Activated T-helper 2 cell treated with anti-CD3 and anti-CD28 coated beads, Interferon-gamma antibody, Interleukin-2, Interleukin-4, amounts not matched to agents 10 μg/mL and 5 μg/mL and 100 μg/mL, durations not matched to agents 14 hours and 24 hours and 36 hours (primary cell): Measurements from ENCODE around the gene IFT122. TPM values are rescaled to one million over a fixed set of nuclear protein-coding genes. Genes with fewer than 3 reads are reported as not detected.
"Not testable (repeated sequence)": the region's sequence is repeated elsewhere in the genome, so short reads cannot be mapped to it uniquely, and the experiment has no call there.

Source experiments
- DNase-seq: peaks from one replicate; pipeline ENCODE4 v3.0.0; 2021; ENCODE audit warnings: low spot score
- H3K27ac Mint-ChIP-seq: one replicate; pipeline ENCODE4 v1.8.0; 2021; ENCODE audit warnings: mixed read lengths
- H3K27me3 Mint-ChIP-seq: one replicate; pipeline ENCODE4 v1.8.0; 2021; ENCODE audit warnings: low read depth, mixed read lengths
- H3K36me3 Mint-ChIP-seq: one replicate; pipeline ENCODE4 v1.8.0; 2021; ENCODE audit warnings: low read depth, mixed read lengths
- H3K4me1 Mint-ChIP-seq: one replicate; pipeline ENCODE4 v1.8.0; 2021; ENCODE audit warnings: low read depth, mixed read lengths
- H3K4me3 Mint-ChIP-seq: one replicate; pipeline ENCODE4 v1.8.0; 2021; ENCODE audit warnings: low read depth, mild to moderate bottlenecking, moderate library complexity, mixed read lengths
- H3K9me3 Mint-ChIP-seq: one replicate; pipeline ENCODE4 v1.8.0; 2021; ENCODE audit warnings: mixed read lengths
- intact Hi-C: fragments of 100-400 bp; cut with micrococcal nuclease; formaldehyde crosslinking; loops from one replicate; pipeline ENCODE4 v1.15.1; 2023
- total RNA-seq: library from RNA; stranded (reverse); gene quantifications from 2 replicates; pipeline ENCODE4 v1.2.3, GENCODE V29; 2022

Gene IFT122, protein sequence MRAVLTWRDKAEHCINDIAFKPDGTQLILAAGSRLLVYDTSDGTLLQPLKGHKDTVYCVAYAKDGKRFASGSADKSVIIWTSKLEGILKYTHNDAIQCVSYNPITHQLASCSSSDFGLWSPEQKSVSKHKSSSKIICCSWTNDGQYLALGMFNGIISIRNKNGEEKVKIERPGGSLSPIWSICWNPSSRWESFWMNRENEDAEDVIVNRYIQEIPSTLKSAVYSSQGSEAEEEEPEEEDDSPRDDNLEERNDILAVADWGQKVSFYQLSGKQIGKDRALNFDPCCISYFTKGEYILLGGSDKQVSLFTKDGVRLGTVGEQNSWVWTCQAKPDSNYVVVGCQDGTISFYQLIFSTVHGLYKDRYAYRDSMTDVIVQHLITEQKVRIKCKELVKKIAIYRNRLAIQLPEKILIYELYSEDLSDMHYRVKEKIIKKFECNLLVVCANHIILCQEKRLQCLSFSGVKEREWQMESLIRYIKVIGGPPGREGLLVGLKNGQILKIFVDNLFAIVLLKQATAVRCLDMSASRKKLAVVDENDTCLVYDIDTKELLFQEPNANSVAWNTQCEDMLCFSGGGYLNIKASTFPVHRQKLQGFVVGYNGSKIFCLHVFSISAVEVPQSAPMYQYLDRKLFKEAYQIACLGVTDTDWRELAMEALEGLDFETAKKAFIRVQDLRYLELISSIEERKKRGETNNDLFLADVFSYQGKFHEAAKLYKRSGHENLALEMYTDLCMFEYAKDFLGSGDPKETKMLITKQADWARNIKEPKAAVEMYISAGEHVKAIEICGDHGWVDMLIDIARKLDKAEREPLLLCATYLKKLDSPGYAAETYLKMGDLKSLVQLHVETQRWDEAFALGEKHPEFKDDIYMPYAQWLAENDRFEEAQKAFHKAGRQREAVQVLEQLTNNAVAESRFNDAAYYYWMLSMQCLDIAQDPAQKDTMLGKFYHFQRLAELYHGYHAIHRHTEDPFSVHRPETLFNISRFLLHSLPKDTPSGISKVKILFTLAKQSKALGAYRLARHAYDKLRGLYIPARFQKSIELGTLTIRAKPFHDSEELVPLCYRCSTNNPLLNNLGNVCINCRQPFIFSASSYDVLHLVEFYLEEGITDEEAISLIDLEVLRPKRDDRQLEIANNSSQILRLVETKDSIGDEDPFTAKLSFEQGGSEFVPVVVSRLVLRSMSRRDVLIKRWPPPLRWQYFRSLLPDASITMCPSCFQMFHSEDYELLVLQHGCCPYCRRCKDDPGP
- 15.7 and 17.6 TPM in 2 replicates for total RNA-seq

DNA sequence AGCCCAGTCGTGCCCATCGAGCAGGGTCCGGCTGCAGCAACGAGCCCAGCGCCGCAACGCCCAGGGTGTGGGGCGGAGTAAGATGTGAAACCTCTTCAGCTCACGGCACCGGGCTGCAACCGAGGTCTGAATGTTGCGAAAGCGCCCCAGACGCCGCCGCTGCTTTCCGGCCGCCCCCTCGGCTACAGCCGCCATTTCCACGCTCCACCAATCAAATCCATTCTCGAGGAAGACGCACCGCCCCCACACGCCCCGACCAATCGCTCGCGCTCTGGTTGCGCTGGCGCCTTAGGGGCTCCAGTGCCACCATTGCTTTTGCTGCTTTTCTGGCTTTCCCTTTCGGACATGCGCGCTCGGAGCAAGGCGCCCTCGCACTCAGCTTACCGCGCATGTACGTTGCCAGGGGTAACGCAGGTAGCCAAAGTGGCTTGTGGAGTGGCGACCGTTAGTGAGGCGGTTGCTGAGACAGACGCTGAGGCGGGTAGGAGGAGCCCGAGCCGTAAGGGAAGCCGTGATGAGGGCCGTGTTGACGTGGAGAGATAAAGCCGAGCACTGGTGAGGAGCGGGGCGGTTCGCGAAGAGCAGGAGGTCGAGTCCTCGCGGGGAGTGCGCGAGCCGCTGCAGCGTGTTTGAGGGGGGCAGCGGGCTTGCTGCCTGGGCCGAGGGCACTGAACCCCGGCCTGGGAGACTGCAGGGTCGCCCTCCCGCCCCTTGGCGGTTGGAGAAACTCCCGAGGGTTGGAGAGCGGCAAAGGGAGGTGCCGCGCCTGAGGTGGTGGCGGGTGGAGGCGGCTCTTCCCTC is at the start of gene IFT122, which contains the start of gene MBD4:
Gene IFT122 (plus strand): TSS at position 408 of the 801 bp plus-strand sequence. CDS start 107 bp downstream, at position 515.
Gene MBD4 (minus strand): TSS at position 132 of the 801 bp plus-strand sequence. CDS start 115 bp downstream, at position 17.
- peak within 1 kb of the TSS; percentile 92 for H3K4me3 Mint-ChIP-seq
- intact Hi-C loops, result loop anchor here (1.0 to 5.0 kb wide), 8 partner anchors 12 to 453 kb away; partner anchors contain the start of genes CNBP, EFCAB12, HMCES and RAB43

DNA sequence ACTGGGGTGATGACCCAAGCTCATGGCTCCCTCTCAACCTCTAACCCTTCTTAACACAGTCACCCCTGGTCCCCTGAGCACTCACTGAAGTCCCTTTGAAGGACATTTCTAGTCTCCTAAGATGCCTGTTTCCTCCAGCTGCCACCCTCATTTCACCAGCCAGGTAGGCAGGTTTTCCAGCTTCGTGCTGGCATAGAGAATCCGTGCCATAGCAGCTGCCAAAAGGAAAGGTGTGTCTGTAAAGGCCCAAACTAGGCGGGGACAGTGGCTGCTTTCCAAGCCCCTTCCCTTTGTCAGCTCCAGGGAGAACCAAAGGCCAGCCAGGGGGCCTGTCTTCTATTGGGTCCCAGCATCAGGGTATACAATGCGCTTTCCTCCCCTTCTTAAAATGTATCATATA is 48.4 kb upstream of the IFT122 start:
- H3K27ac Mint-ChIP-seq, H3K9me3 Mint-ChIP-seq, DNase-seq, intact Hi-C loops, H3K4me3 Mint-ChIP-seq, H3K27me3 Mint-ChIP-seq, H3K4me1 Mint-ChIP-seq: not testable (repeated sequence)
- peaks cover 76% of the 10 kb centered on the region for H3K36me3 Mint-ChIP-seq

More for the DNA sequence above, at the start of gene IFT122, which contains the start of gene MBD4:
- DNase-seq, result peak; percentile 100
- no peaks in the 10 kb centered on the region for H3K27me3 Mint-ChIP-seq
- H3K36me3 Mint-ChIP-seq, result peaks cover 41% of the 10 kb centered on the region
- peak within 1 kb of the TSS; percentile 99 for H3K27ac Mint-ChIP-seq
- H3K4me1 Mint-ChIP-seq, result peaks cover 54% of the 10 kb centered on the region
- no peaks in the 10 kb centered on the region for H3K9me3 Mint-ChIP-seq

DNA sequence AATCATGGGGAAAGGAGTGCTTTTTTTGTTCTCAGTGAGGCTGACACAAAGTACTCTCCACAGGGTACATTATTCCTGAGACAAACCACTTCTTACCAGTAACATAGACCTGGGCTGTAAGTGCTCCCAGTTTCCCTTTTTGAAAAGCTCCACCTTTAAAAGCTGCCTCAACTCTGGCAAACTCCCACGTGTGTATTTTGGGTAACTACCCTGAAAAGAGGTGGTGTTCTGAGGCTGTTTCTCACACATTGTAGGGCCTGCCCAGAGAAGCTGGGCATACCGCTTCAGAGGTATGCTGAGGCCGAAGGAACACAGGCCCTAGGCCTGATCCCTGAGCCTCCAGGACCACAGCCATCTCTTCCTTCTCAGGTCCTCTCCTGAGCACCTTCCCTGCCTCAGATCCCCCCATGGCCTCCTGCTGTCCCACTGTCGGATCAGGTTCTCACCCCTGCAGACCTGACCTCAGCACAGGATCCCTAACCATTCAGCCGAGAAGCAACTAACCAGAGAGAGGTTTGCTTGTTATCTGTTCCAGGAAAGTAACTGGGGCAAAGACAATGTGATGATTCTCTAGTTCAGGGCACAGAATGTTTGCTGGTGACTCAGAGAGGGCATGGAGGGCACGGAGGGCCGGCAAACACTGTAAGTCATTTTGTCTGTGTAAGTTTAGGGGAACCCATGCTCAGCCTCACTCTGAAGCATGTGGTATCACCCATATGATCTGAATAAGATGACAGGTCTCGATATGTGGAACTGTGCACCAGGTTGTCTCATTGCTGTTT is 47.7 kb upstream of the IFT122 start:
- H3K4me1 Mint-ChIP-seq, H3K9me3 Mint-ChIP-seq, intact Hi-C loops, H3K27me3 Mint-ChIP-seq, H3K4me3 Mint-ChIP-seq, H3K27ac Mint-ChIP-seq, DNase-seq: not testable (repeated sequence)
- H3K36me3 Mint-ChIP-seq, result peaks cover 77% of the 10 kb centered on the region

DNA sequence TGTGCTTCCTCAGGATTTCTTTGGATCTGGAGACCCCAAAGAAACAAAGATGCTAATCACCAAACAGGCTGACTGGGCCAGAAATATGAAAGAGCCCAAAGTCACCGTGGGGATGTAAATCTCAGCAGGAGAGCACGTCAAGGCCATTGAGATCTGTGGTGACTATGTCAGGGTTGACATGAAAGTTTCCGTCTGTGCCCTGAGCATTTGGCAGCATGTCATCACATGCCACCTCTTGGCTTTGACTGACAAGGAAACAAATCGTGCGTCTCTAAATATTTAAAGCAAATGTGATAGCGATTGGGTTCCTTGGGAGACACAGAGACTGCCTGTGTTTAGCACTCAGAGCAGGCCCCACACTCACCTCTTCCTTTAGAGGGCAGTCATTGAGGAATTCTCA is 46.8 kb upstream of the IFT122 start:
- H3K4me3 Mint-ChIP-seq, result no peak overlapping the region

DNA sequence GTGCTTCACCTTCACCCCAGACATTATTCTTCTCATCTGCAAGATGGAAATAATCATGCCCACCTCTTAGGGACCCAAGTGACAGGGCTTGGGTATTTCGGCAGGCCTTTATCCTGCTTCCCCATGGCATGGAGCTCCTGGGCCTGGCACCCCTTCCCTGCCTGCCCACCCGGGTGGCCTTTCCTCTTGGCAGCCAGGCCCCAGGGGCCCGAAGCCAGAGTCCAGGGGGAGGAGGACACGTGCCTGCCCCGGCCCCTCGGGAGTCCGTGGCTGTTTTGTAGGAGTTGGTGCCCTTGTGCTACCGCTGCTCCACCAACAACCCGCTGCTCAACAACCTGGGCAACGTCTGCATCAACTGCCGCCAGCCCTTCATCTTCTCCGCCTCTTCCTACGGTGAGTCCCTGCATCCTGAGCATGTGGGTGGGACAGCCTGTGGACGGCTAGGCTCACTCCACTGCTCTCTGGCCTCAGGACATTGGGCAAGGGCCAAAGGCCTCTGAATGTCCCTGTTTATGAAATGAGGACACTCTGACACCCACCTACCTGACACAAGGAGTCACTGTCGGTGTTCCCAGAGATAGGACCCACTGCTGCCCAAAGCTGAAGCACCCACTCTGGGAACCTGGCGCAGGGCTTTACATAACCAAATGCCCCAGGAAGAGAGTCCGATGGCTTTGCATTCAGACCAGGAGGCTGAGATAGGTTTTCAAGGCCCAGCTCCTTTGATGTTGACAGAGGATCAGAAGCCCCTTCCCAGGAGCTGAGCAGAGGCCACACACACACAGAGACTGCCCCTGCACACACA is 46.1 kb upstream of the IFT122 start:
- intact Hi-C loops, H3K9me3 Mint-ChIP-seq, H3K27ac Mint-ChIP-seq, DNase-seq, H3K4me3 Mint-ChIP-seq, H3K27me3 Mint-ChIP-seq: not testable (repeated sequence)
- peaks cover 22% of the 10 kb centered on the region for H3K4me1 Mint-ChIP-seq
- peaks cover 70% of the 10 kb centered on the region for H3K36me3 Mint-ChIP-seq

More for the DNA sequence above, 46.8 kb upstream of the IFT122 start:
- H3K4me1 Mint-ChIP-seq, result peaks cover 18% of the 10 kb centered on the region
- H3K36me3 Mint-ChIP-seq, result peaks cover 72% of the 10 kb centered on the region
- no peaks in the 10 kb centered on the region for H3K27me3 Mint-ChIP-seq
- H3K27ac Mint-ChIP-seq, result no peak overlapping the region
- no peaks in the 10 kb centered on the region for H3K9me3 Mint-ChIP-seq
- intact Hi-C loops, result no loop called here
- DNase-seq, result no peak

DNA sequence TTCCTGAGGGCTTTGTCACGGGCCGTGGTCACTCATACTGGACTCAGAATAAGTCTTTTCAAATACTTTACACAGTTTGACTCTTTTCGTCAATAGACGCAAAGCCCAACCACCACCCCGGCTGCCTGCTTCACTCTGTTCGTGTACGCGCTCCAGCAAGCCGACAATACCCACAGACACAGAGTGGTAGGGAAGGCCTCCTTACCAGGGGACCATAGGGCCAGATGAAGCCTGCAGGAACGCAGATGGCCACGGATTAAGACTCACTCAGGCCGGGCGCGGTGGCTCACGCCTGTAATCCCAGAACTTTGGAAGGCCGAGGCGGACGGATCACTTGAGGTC is 41.2 kb upstream of the IFT122 start:
- Mint-ChIP-seq H3K4me1 (peaks cover 27% of the 10 kb centered on the region), H3K27me3 (no peaks in the 10 kb centered on the region), H3K9me3 (no peaks in the 10 kb centered on the region), H3K36me3 (peaks cover 36% of the 10 kb centered on the region), H3K4me3 (peak overlapping the region; percentile 100), H3K27ac (peak overlapping the region; percentile 98)
- peak; percentile 13 for DNase-seq
- intact Hi-C loops, result loop anchor here (1.0 to 2.0 kb wide), 2 partner anchors 42 to 750 kb away; partner anchors contain the start of gene IFT122

DNA sequence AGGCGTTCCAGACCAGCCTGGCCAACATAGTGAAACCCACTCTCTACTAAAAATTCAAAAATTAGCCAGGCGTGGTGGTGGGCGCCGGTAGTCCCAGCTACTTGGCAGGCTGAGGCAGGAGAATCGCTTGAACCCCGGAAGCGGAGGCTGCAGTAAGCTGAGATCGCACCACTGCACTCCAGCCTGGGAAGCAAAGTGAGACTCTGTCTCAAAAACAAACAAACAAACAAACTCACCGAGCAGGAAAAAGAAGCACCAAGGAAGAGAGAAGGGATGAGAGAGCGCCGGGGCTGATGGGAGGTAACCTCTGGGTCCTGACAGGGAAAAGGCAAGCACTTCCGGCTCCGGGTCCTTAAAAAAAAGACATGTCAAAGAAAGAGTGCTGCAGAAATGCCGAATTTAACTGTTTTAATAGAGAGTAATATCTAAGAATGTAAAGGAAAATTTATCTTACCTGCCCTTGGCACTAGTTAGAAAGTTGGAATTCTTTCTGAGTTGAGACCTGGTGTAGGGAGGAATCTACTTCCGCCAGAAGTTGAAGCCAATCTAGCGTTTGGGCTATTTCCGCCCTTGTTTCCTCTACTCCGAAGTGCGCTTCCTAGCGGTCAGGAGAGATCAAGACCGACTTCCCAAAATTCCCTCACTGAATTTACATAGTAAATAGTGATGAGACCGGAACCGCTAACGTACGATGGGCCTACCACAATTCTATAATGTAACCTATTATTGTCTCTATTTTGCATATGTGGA is 40.7 kb upstream of the IFT122 start:
- DNase-seq, result peak; percentile 68
- H3K4me1 Mint-ChIP-seq, result peaks cover 27% of the 10 kb centered on the region
- no peaks in the 10 kb centered on the region for H3K9me3 Mint-ChIP-seq
- peak overlapping the region; percentile 100 for H3K4me3 Mint-ChIP-seq
- peaks cover 32% of the 10 kb centered on the region for H3K36me3 Mint-ChIP-seq
- intact Hi-C loops, result loop anchor here (1.0 to 2.0 kb wide), 2 partner anchors 41 to 751 kb away; partner anchors contain the start of gene IFT122
- H3K27me3 Mint-ChIP-seq, result no peaks in the 10 kb centered on the region
- peak overlapping the region; percentile 98 for H3K27ac Mint-ChIP-seq

DNA sequence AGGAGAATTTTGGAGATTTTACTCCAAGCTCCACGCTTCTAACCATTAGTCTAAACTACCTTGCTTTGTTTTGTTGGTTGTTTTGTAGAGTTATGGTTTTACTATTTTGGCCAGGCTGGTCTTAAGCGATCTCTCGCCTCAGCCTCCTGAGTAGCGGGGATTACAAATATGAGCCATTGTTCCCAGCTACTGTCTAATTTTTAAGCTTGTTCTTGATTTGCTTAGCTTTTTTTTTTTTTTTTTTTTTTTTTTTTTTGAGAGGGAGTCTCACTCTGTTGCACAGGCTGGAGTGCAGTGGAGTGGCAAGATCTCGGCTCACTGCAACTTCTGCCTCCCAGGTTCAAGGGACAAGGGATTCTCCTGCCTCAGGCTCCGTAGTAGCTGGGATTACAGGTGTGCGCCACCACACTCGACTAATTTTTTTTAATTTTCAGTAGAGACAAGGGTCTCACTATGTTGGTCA is 40.1 kb upstream of the IFT122 start:
- no peak for DNase-seq
- H3K27ac Mint-ChIP-seq, result peak overlapping the region; percentile 98
- H3K4me3 Mint-ChIP-seq, result peak overlapping the region; percentile 100
- intact Hi-C loops, result loop anchor here (1.0 to 2.0 kb wide), 2 partner anchors 40 to 751 kb away; partner anchors contain the start of gene IFT122
- no peaks in the 10 kb centered on the region for H3K9me3 Mint-ChIP-seq
- peaks cover 26% of the 10 kb centered on the region for H3K36me3 Mint-ChIP-seq
- H3K27me3 Mint-ChIP-seq, result no peaks in the 10 kb centered on the region
- peaks cover 27% of the 10 kb centered on the region for H3K4me1 Mint-ChIP-seq

DNA sequence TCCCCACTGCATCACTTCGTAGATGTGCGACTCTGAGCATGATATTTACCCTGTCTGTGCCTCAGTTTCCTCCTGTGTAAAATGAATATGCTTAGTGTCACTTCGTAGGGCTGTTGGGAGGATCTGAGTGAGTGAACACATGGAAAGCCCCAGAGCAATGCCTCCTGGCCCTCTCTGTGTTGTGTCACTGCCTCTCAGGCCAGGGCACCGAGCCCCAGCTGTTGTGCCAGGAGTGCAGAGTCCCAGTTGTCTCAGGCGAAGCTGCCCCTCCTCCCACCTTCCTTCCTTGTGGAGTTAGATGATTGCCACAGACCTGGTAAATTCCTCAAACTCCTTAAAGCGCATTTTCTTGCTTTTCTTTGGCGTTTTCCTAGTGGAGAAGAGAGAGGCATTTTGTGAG is 37.8 kb upstream of the IFT122 start:
- intact Hi-C loops, result no loop called here
- H3K27ac Mint-ChIP-seq, result no peak overlapping the region
- DNase-seq, result no peak
- H3K4me3 Mint-ChIP-seq, result no peak overlapping the region
- H3K27me3 Mint-ChIP-seq, result no peaks in the 10 kb centered on the region
- no peaks in the 10 kb centered on the region for H3K9me3 Mint-ChIP-seq
- peaks cover 8% of the 10 kb centered on the region for H3K36me3 Mint-ChIP-seq
- peaks cover 20% of the 10 kb centered on the region for H3K4me1 Mint-ChIP-seq

DNA sequence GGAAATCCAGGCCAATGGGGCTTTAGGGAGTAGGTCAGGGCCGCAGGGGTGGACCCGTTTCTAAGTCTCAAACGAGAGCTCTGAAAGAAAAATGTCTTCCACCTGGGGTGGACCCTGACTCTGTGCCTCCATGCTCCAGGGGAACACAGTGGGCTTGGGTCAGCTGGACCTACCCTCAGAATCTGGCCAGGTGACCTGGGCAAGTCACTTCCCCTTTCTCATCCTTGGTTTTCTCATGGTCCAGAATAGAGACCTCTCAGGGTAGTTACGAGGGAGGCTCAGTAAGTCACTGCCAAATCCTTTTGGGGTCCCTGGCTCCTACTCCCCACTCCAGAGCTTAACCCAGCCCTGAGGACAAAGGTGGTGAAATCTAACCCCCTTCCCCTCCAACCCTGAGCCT is 37.4 kb upstream of the IFT122 start:
- H3K36me3 Mint-ChIP-seq, result peaks cover 4% of the 10 kb centered on the region
- intact Hi-C loops, result no loop called here
- no peak overlapping the region for H3K27ac Mint-ChIP-seq
- H3K4me1 Mint-ChIP-seq, result peaks cover 16% of the 10 kb centered on the region
- H3K27me3 Mint-ChIP-seq, result no peaks in the 10 kb centered on the region
- H3K9me3 Mint-ChIP-seq, result no peaks in the 10 kb centered on the region
- H3K4me3 Mint-ChIP-seq, result no peak overlapping the region
- DNase-seq, result no peak
